GM18873 (cell line): Measurements from ENCODE around the gene NACC2.
"Not testable (repeated sequence)": the region's sequence is repeated elsewhere in the genome, so short reads cannot be mapped to it uniquely, and the experiment has no call there.

ENCODE experiments used
- ATAC-seq: cut with Tn5 transposase; IDR thresholded peaks from one replicate; pipeline ENCODE4 v1.9.1; 2021; ENCODE audit warnings: mild to moderate bottlenecking, moderate library complexity, moderate number of reproducible peaks; ENCODE audit not compliant: unreplicated experiment, low FRiP score

NACC2 gene

DNA sequence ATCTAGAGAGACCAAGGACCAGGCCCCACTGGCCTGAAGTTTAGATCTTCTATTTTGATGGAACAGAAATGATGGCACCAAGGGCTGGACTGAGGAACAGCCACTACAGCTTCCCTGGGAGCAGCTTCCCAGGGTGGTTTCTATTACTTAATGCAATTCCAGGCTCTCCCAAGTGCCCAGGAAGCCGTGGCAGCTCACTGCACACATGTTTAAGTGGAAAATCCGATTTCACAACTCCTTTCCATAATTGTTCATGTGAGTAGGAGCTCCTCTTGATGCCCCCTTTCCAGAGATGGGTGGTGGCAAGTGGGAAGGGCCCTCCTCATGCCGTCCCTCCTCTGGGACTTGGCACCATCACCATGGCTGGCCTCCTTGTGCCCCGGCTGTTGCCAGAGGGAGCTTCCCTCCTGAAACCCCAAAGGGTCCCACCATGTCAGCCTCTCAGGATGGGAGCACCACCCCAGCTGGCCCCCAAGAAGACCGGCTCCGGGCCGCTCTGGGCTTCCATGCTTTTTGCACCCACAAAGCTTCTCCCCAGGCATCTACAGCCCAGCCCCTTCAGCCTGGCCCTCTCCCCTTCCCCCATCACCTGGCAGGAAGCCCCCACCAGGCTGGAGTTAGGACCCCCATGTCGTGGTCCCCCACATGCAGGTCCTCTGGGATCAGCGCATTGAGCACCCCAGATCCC, 124.8 kb downstream of the NACC2 start:
- no peak for ATAC-seq

- ATAC-seq: no peak
Measured at GRCh38 chr9:135969064-135969683, 125.9 kb downstream of the NACC2 start.

DNA sequence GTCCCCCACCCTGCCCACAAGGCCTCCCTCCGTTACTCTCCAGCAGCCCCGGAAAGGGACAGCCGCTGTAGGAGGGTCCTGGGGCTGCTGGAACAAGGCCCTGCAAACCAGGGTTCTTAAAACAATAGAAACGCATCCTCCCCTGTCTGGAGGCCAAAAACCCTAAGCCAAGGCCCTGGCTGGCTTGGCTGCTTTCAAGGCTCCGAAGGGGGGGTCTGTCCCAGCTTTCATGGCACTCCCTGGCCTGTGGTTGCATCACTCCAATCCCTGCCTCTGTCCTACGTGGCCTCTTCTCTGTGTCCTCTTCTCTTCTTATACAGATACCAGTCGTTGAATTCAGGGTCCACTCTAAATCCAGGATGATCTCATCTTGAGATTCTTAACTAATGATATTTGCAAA, 126.5 kb downstream of the NACC2 start:
- ATAC-seq: no peak

GRCh38 chr9:135968083-135968476, 127.0 kb downstream of the NACC2 start:
- no peak for ATAC-seq

GRCh38 chr9:135966916-135967260, 128.2 kb downstream of the NACC2 start:
- ATAC-seq: not testable (repeated sequence)

DNA sequence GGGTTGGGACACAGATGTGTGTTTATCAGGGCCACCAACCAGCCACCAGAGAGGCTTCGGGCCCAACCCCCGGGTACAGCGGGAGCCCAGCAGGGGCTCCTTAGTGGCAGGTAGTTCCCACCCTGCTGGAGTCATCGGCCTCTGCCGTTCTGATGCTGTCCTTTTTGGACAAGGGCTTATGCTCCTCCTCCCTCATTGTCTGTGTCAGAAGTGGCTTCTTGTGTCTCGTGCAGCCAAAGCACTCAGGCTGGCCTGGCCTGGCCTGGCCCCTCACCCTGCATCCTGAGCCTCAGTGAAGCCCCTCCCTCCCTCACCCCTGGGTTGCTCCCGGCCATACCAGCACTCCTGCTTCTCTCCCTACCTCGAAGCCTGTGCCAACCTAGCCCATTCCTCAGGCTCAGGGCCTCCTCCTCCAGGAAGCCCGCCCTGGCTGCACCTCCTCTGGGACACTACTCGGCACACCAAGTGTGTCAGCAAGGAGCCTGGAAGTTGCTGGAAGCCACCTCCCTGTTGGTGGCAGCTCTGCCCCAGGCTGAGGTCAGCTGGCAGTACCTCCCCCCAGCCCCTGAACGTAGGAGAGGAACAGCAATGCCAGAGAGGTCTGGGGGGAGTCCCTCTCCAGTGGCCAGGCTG, 129.8 kb downstream of the NACC2 start:
- no peak for ATAC-seq

- no peak for ATAC-seq
Measured at GRCh38 chr9:135963938-135964337, 131.2 kb downstream of the NACC2 start.

DNA sequence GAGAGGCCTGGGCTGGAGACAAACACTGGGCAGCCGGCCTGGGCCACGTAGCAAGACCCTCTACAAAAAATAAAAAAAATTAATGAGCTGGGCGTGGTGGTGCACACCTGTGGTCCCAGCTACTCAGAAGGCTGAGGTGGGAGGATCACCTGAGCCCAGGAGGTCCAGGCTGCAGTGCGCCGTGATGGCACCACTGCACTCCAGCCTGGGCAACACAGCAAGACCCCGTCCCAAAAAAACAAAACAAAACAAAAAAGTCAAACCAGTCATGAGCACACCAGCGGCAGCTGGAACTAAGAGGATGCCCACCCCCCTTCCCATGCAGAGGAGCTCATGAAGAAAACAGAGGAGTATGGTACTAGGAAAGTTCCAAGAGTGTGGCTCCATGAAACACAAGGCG, 131.8 kb downstream of the NACC2 start:
- ATAC-seq: no peak

- no peak for ATAC-seq
Measured at GRCh38 chr9:135962696-135963307, 132.3 kb downstream of the NACC2 start.

- ATAC-seq: no peak
Measured at GRCh38 chr9:135961811-135962695, 133.0 kb downstream of the NACC2 start.

DNA sequence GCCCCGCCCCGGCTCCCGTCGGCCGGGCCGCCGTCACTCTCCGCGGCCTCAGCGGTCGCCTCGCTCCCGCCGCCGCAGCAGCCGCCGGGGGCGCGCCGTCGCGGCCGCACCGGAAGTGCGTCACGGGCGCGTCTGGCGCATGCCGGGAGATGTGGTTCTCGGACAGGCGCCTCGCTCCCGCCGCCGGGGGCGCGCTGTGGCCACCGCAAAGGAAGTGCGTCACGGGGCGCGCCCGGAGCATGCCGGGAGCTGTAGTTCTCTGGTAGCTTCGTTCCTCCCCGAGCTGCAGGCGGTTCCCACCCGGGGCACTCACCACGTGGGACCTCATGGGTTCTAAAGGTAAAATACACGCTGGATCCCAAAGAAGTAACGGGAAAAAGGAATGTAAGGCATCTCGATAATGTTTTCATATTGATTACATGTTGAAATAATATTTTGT, 133.8 kb downstream of the NACC2 start, which contains the start of gene UBAC1:
TSS of gene UBAC1 (minus strand) at position 97 of the 439 bp plus-strand sequence. CDS start 211 bp downstream, outside the sequence.
- ATAC-seq: peak; percentile 82

GRCh38 chr9:135960411-135961276, 134.4 kb downstream of the NACC2 start:
- ATAC-seq: peak; percentile 7

GRCh38 chr9:135959814-135960213, 135.3 kb downstream of the NACC2 start:
- no peak for ATAC-seq

DNA sequence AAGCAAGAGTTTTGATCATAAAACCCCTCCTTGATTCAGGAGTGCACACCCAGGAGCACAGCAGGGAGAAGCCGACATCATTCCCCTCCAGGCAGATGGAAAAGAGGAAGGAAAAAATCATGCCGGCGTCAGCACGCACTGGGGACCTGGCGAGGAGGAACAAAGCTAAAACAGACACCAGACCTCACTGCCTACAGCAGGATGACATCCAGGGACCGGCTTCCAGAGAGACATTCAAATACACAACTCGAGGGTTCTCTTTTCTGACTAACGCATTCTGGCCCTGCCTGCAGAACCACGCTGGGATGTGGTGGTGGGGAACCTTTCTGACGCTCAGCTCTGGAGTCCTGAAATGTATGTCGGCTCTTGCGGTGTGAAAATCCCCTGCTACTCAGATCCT, 136.6 kb downstream of the NACC2 start:
- no peak for ATAC-seq

GRCh38 chr9:135957431-135957830, 137.7 kb downstream of the NACC2 start:
- no peak for ATAC-seq

DNA sequence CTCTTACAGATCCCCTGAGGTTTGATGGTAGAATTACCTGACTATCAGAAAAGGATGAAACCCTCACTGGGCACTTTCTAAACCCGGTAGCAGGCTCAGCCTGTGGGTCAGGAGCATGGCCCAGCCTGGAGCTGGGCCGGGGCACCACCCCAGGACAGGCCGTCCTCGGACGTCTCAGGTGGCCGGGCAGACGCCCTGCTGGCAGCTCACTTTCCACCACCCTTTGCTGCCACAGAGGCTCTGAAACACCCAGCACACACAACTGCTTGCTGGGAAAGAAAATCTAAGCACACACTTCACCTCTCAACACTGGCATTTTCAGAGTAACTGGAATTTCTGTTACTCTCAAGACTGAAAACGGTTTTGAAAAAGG, 138.3 kb downstream of the NACC2 start:
- ATAC-seq: no peak
